ENCODE measurements around the gene DISC1. TPM values are rescaled to one million over a fixed set of nuclear protein-coding genes. Genes with fewer than 3 reads are reported as not detected.

DISC1 gene
- total RNA-seq, 1 experiment from 2014 or later, result 1.8 TPM

DNA sequence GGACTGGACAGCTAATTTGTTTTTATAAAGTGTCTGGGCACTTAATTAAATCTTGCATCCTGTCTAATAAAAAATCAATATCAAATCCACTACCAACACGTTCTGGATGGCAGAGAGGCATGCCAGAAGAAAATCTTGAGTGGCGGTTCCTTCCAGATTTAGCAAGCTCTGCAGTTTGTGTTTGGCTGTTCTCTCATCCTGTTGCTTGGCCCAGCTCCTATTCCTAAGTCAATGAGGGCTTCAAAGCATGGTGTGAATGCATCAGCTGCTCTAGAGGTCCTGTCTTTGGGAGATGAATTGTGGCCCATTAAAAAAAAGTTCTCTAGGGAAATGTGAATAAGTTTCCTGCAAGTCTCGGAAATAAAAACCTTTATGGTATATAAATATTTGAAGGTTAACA is 90.3 kb downstream of the DISC1 start:
- Histone ChIP-seq H3K79me2 (ENCODE audit: insufficient read depth, low read length) (no peaks in the 10 kb centered on the region), H3K9ac (ENCODE audit: low read length) (no peak overlapping the region), H3K9me2 (ENCODE audit: insufficient read depth) (no peaks in the 10 kb centered on the region; the same call in 1 of the 2 replicates), H2AFZ (ENCODE audit: low read depth, low read length, poor library complexity, severe bottlenecking) (no peak overlapping the region), H3K27ac (ENCODE audit: low read depth, low read length) (no peak overlapping the region), H3K9me3 (ENCODE audit: control insufficient read depth in 1 of 2, insufficient read depth in 1 of 2, low read depth in 1 of 2, low read length in 2 of 2) (no peaks in the 10 kb centered on the region), H3K36me3 (ENCODE audit: control insufficient read depth in 1 of 2, insufficient read depth in 2 of 2, low read length in 2 of 2) (no peaks in the 10 kb centered on the region), H4K20me1 (ENCODE audit: insufficient read depth) (no peaks in the 10 kb centered on the region), H3K27me3 (ENCODE audit: insufficient read depth, low read length) (peaks cover 2% of the 10 kb centered on the region; the same call in 1 of the 2 replicates), H3K4me1 (ENCODE audit: control insufficient read depth in 1 of 2, insufficient read depth in 2 of 2, low read length in 2 of 2) (no peaks in the 10 kb centered on the region), H3K4me2 (ENCODE audit: low read length) (no peak overlapping the region), H3K4me3 (replicated peaks in 1 of 2; ENCODE audit: low read depth in 1 of 2, low read length in 2 of 2) (no peak overlapping the region)
- ATAC-seq, result no peak
- BruUV-seq (replicated peaks), result no TSS peak
- CTCF ChIA-PET, result no interaction called here
- intact Hi-C loops (cut with micrococcal nuclease), result no loop called here
- POLR2A ChIA-PET, result no interaction called here
- no peak for DNase-seq (ENCODE audit: low read depth, low spot score)
- TF ChIP-seq, protein P1, sequence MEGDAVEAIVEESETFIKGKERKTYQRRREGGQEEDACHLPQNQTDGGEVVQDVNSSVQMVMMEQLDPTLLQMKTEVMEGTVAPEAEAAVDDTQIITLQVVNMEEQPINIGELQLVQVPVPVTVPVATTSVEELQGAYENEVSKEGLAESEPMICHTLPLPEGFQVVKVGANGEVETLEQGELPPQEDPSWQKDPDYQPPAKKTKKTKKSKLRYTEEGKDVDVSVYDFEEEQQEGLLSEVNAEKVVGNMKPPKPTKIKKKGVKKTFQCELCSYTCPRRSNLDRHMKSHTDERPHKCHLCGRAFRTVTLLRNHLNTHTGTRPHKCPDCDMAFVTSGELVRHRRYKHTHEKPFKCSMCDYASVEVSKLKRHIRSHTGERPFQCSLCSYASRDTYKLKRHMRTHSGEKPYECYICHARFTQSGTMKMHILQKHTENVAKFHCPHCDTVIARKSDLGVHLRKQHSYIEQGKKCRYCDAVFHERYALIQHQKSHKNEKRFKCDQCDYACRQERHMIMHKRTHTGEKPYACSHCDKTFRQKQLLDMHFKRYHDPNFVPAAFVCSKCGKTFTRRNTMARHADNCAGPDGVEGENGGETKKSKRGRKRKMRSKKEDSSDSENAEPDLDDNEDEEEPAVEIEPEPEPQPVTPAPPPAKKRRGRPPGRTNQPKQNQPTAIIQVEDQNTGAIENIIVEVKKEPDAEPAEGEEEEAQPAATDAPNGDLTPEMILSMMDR (IDR thresholded peaks at IDR 0.05 in 2 of 3, conservative IDR thresholded peaks at IDR 0.05 in 1 of 3; ENCODE audit: borderline replicate concordance in 1 of 3, insufficient read depth in 1 of 3, low read depth in 2 of 3, low read length in 2 of 3), result no peak
- TF ChIP-seq ELF1 (IDR thresholded peaks at IDR 0.05; ENCODE audit: borderline replicate concordance, low read depth), result no peak
- no peak for TF ChIP-seq EGR1 (IDR thresholded peaks at IDR 0.05; ENCODE audit: low read depth)
- TF ChIP-seq, protein P2, sequence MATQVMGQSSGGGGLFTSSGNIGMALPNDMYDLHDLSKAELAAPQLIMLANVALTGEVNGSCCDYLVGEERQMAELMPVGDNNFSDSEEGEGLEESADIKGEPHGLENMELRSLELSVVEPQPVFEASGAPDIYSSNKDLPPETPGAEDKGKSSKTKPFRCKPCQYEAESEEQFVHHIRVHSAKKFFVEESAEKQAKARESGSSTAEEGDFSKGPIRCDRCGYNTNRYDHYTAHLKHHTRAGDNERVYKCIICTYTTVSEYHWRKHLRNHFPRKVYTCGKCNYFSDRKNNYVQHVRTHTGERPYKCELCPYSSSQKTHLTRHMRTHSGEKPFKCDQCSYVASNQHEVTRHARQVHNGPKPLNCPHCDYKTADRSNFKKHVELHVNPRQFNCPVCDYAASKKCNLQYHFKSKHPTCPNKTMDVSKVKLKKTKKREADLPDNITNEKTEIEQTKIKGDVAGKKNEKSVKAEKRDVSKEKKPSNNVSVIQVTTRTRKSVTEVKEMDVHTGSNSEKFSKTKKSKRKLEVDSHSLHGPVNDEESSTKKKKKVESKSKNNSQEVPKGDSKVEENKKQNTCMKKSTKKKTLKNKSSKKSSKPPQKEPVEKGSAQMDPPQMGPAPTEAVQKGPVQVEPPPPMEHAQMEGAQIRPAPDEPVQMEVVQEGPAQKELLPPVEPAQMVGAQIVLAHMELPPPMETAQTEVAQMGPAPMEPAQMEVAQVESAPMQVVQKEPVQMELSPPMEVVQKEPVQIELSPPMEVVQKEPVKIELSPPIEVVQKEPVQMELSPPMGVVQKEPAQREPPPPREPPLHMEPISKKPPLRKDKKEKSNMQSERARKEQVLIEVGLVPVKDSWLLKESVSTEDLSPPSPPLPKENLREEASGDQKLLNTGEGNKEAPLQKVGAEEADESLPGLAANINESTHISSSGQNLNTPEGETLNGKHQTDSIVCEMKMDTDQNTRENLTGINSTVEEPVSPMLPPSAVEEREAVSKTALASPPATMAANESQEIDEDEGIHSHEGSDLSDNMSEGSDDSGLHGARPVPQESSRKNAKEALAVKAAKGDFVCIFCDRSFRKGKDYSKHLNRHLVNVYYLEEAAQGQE (IDR thresholded peaks at IDR 0.05; ENCODE audit: low read depth), result no peak
- TF ChIP-seq ZFX (IDR thresholded peaks at IDR 0.05), result no peak
- TF ChIP-seq YY1 (IDR thresholded peaks at IDR 0.05; ENCODE audit: extremely low read depth, insufficient replicate concordance, low read depth, low read length), result no peak
- no peak for TF ChIP-seq EZH2phosphoT487 (IDR thresholded peaks at IDR 0.05; ENCODE audit: borderline replicate concordance)
- TF ChIP-seq ZNF274 (IDR thresholded peaks at IDR 0.05; ENCODE audit: low read depth, low read length), result no peak
- no peak for TF ChIP-seq TCF7L2 (IDR thresholded peaks at IDR 0.05; ENCODE audit: borderline replicate concordance, extremely low read depth, insufficient read depth, insufficient read length)
- no peak for TF ChIP-seq SP1 (IDR thresholded peaks at IDR 0.05; ENCODE audit: low read depth)
- TF ChIP-seq FOSL1 (IDR thresholded peaks at IDR 0.05; ENCODE audit: low read depth), result no peak
- TF ChIP-seq, protein P3, sequence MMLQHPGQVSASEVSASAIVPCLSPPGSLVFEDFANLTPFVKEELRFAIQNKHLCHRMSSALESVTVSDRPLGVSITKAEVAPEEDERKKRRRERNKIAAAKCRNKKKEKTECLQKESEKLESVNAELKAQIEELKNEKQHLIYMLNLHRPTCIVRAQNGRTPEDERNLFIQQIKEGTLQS (IDR thresholded peaks at IDR 0.05), result no peak
- TF ChIP-seq, protein P4, sequence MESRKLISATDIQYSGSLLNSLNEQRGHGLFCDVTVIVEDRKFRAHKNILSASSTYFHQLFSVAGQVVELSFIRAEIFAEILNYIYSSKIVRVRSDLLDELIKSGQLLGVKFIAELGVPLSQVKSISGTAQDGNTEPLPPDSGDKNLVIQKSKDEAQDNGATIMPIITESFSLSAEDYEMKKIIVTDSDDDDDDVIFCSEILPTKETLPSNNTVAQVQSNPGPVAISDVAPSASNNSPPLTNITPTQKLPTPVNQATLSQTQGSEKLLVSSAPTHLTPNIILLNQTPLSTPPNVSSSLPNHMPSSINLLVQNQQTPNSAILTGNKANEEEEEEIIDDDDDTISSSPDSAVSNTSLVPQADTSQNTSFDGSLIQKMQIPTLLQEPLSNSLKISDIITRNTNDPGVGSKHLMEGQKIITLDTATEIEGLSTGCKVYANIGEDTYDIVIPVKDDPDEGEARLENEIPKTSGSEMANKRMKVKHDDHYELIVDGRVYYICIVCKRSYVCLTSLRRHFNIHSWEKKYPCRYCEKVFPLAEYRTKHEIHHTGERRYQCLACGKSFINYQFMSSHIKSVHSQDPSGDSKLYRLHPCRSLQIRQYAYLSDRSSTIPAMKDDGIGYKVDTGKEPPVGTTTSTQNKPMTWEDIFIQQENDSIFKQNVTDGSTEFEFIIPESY (IDR thresholded peaks at IDR 0.05; ENCODE audit: extremely low read depth, insufficient replicate concordance, low read length), result no peak
- no peak for TF ChIP-seq CEBPB (IDR thresholded peaks at IDR 0.05; ENCODE audit: low read depth)
- no peak for TF ChIP-seq CBX3 (IDR thresholded peaks at IDR 0.05; ENCODE audit: low read depth)
- no peak for TF ChIP-seq JUND (IDR thresholded peaks at IDR 0.05)
- no peak for TF ChIP-seq SIN3A (IDR thresholded peaks at IDR 0.05; ENCODE audit: low read depth)
- RAD21 ChIA-PET (ENCODE audit: low non-redundant PET in 1 of 2, low total read pairs in 2 of 2, uncharacterized antibody in 2 of 2, unreplicated experiment in 2 of 2), result no interaction called here
